Mesendoderm (in vitro differentiated cells): ENCODE results near the gene LRCH1.

Experiments
- DNase-seq: peaks from one replicate; pipeline ENCODE4 v3.0.0; 2013
- H2AK5ac ChIP-seq: 2 replicates; pipeline ENCODE4 v1.6.1; 2013; ENCODE audit warnings: low read length, inconsistent platforms
- H2BK120ac ChIP-seq: 2 replicates; pipeline ENCODE4 v1.6.1; 2013; ENCODE audit warnings: low read depth, mild to moderate bottlenecking, low read length, moderate library complexity, mixed read lengths
- H2BK15ac ChIP-seq: replicated peaks from 2 replicates; pipeline ENCODE4 v1.6.1; 2013; ENCODE audit warnings: low read depth, mild to moderate bottlenecking, moderate library complexity
- H2BK5ac ChIP-seq: 2 replicates; pipeline ENCODE4 v1.6.1; 2013; ENCODE audit warnings: low read length, inconsistent platforms
- H3K18ac ChIP-seq: 2 replicates; pipeline ENCODE4 v1.6.1; 2013; ENCODE audit warnings: mild to moderate bottlenecking, low read length, mixed read lengths
- H3K23ac ChIP-seq: one replicate; pipeline ENCODE4 v1.6.1; 2013; ENCODE audit warnings: low read length
- H3K27ac ChIP-seq: 2 replicates; pipeline ENCODE4 v1.5.1; 2013; ENCODE audit warnings: low read depth, mild to moderate bottlenecking, inconsistent platforms, low read length, moderate library complexity
- H3K27me3 ChIP-seq: 2 replicates; pipeline ENCODE4 v1.6.1; 2013; ENCODE audit warnings: low read length, control low read depth, mild to moderate bottlenecking, inconsistent platforms; ENCODE audit not compliant: insufficient read depth, poor library complexity
- H3K36me3 ChIP-seq: 2 replicates; pipeline ENCODE4 v1.6.1; 2013; ENCODE audit warnings: low read length, inconsistent platforms; ENCODE audit not compliant: control insufficient read depth, insufficient read depth
- H3K4ac ChIP-seq: one replicate; pipeline ENCODE4 v1.6.1; 2013; ENCODE audit warnings: low read depth, mild to moderate bottlenecking, low read length, moderate library complexity
- H3K4me1 ChIP-seq: 2 replicates; pipeline ENCODE4 v1.6.1; 2013; ENCODE audit warnings: low read depth, low read length, inconsistent platforms; ENCODE audit not compliant: control insufficient read depth
- H3K4me2 ChIP-seq: 2 replicates; pipeline ENCODE4 v1.6.1; 2013; ENCODE audit warnings: low read length
- H3K4me3 ChIP-seq: 2 replicates; pipeline ENCODE4 v1.5.1; 2013; ENCODE audit warnings: mild to moderate bottlenecking, low read length
- H3K56ac ChIP-seq: one replicate; pipeline ENCODE4 v1.6.1; 2013; ENCODE audit warnings: low read length
- H3K79me1 ChIP-seq: 2 replicates; pipeline ENCODE4 v1.6.1; 2013; ENCODE audit warnings: low read length, inconsistent platforms
- H3K79me2 ChIP-seq: 2 replicates; pipeline ENCODE4 v1.6.1; 2013; ENCODE audit warnings: mild to moderate bottlenecking, low read length; ENCODE audit not compliant: control insufficient read depth, insufficient read depth
- H3K9ac ChIP-seq: 2 replicates; pipeline ENCODE4 v1.6.1; 2013; ENCODE audit warnings: low read length, inconsistent platforms
- H4K5ac ChIP-seq: one replicate; pipeline ENCODE4 v1.6.1; 2013; ENCODE audit warnings: low read length
- H4K8ac ChIP-seq: one replicate; pipeline ENCODE4 v1.6.1; 2013; ENCODE audit warnings: low read depth, mild to moderate bottlenecking, control low read depth, low read length, moderate library complexity
- WGBS: extraction: QIAGEN DNeasy Blood & Tissue Kit; methylation state at CpG from one replicate; pipeline ENCODE4 v1.1.7; 2013; ENCODE audit warnings: low lambda C conversion rate, missing lambda C conversion rate; ENCODE audit not compliant: insufficient coverage; ENCODE audit errors: extremely low coverage; 5-methylcytosine and 5-hydroxymethylcytosine counted together

Gene LRCH1

GRCh38 chr13:46595136-46595884 is 42.3 kb downstream of the LRCH1 start:
- no peak overlapping the region for H3K23ac ChIP-seq
- no CpG with 5 or more reads among the region's 6 CpGs for WGBS
- no peak overlapping the region for H3K27ac ChIP-seq
- no peak overlapping the region for H4K8ac ChIP-seq
- H3K9ac ChIP-seq = no peak overlapping the region
- H3K27me3 ChIP-seq = no peaks in the 10 kb centered on the region
- H3K4me3 ChIP-seq = no peak overlapping the region
- H3K4ac ChIP-seq = no peak overlapping the region
- no peak overlapping the region for H3K56ac ChIP-seq
- no peak overlapping the region for H3K18ac ChIP-seq
- no peaks in the 10 kb centered on the region for H3K36me3 ChIP-seq
- DNase-seq = no peak
- no peak overlapping the region for H2BK5ac ChIP-seq
- H2BK120ac ChIP-seq = no peak overlapping the region
- no peaks in the 10 kb centered on the region for H3K4me1 ChIP-seq
- peaks cover 8% of the 10 kb centered on the region for H3K79me1 ChIP-seq
- no peak overlapping the region for H3K4me2 ChIP-seq
- H4K5ac ChIP-seq = no peak overlapping the region
- H2AK5ac ChIP-seq = no peak overlapping the region
- H3K79me2 ChIP-seq = peaks cover 11% of the 10 kb centered on the region
- no peak overlapping the region for H2BK15ac ChIP-seq

GRCh38 chr13:46595885-46596275 is 42.9 kb downstream of the LRCH1 start:
- H3K27ac ChIP-seq = no peak overlapping the region
- no peak overlapping the region for H2BK120ac ChIP-seq
- H3K4me3 ChIP-seq = no peak overlapping the region
- no peak overlapping the region for H3K4ac ChIP-seq
- no peak overlapping the region for H2AK5ac ChIP-seq
- H3K79me1 ChIP-seq = peaks cover 8% of the 10 kb centered on the region
- no peak overlapping the region for H2BK5ac ChIP-seq
- H3K4me1 ChIP-seq = no peaks in the 10 kb centered on the region
- no peak for DNase-seq
- no CpG with 5 or more reads among the region's 1 CpG for whole genome bisulfite sequencing
- no peak overlapping the region for H3K56ac ChIP-seq
- no peak overlapping the region for H3K18ac ChIP-seq
- H3K79me2 ChIP-seq = peaks cover 11% of the 10 kb centered on the region
- no peak overlapping the region for H3K23ac ChIP-seq
- no peaks in the 10 kb centered on the region for H3K36me3 ChIP-seq
- no peaks in the 10 kb centered on the region for H3K27me3 ChIP-seq
- no peak overlapping the region for H3K4me2 ChIP-seq
- no peak overlapping the region for H4K8ac ChIP-seq
- no peak overlapping the region for H2BK15ac ChIP-seq
- no peak overlapping the region for H3K9ac ChIP-seq
- no peak overlapping the region for H4K5ac ChIP-seq

GRCh38 chr13:46596466-46596865 is 43.5 kb downstream of the LRCH1 start:
- H3K4ac ChIP-seq = no peak overlapping the region
- H3K79me1 ChIP-seq = peaks cover 8% of the 10 kb centered on the region
- no peak overlapping the region for H3K18ac ChIP-seq
- no peak overlapping the region for H4K8ac ChIP-seq
- no peak for DNase-seq
- H3K9ac ChIP-seq = no peak overlapping the region
- no peak overlapping the region for H3K4me3 ChIP-seq
- no peak overlapping the region for H3K23ac ChIP-seq
- no peak overlapping the region for H3K4me2 ChIP-seq
- H3K56ac ChIP-seq = no peak overlapping the region
- H4K5ac ChIP-seq = no peak overlapping the region
- H3K27ac ChIP-seq = no peak overlapping the region
- WGBS = no CpG with 5 or more reads among the region's 6 CpGs
- peaks cover 11% of the 10 kb centered on the region for H3K79me2 ChIP-seq
- H3K4me1 ChIP-seq = no peaks in the 10 kb centered on the region
- H2BK120ac ChIP-seq = no peak overlapping the region
- no peak overlapping the region for H2AK5ac ChIP-seq
- no peaks in the 10 kb centered on the region for H3K27me3 ChIP-seq
- H2BK5ac ChIP-seq = no peak overlapping the region
- no peak overlapping the region for H2BK15ac ChIP-seq
- no peaks in the 10 kb centered on the region for H3K36me3 ChIP-seq

DNA sequence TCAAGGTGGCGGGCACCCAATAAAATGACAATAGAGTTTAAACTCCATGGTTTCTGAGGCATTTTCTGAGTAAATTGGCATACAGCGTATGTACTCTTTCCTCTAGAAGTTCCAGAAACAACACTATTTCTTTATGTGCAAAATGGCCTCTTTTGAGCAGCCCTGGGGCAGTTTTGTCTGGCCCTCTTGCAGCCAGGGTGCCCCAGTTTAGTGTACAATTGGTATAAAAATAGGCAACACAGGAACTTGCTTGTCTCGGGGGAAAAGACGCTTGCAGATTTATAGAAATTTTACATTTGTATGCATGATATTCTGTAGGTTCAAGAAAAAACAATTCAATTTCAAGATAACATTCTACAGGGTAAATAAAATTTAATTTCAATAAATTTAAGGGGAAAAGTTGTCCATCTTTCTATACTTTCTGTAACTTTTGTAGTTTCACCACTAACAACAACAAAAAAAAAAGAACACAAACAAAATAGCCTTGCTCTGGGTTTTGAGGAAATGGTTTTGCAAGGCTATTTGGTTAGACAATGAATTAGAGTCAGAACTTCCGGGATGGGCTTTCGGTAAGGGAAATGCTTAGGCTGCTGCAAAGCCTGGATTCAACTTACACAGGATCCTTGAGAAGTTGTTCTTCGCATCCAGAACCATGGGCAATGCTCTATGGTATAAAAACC is 45.3 kb downstream of the LRCH1 start:
- no peak for DNase-seq

GRCh38 chr13:46598820-46599180 is 45.8 kb downstream of the LRCH1 start:
- H2AK5ac ChIP-seq = no peak overlapping the region
- peaks cover 6% of the 10 kb centered on the region for H3K79me2 ChIP-seq
- no peak overlapping the region for H2BK15ac ChIP-seq
- H2BK120ac ChIP-seq = no peak overlapping the region
- no peak overlapping the region for H3K9ac ChIP-seq
- H3K18ac ChIP-seq = no peak overlapping the region
- H3K4me1 ChIP-seq = peaks cover 2% of the 10 kb centered on the region
- H3K27me3 ChIP-seq = no peaks in the 10 kb centered on the region
- no peaks in the 10 kb centered on the region for H3K36me3 ChIP-seq
- no peak overlapping the region for H2BK5ac ChIP-seq
- no peak overlapping the region for H3K27ac ChIP-seq
- no peak overlapping the region for H3K23ac ChIP-seq
- no peak overlapping the region for H3K4ac ChIP-seq
- peaks cover 12% of the 10 kb centered on the region for H3K79me1 ChIP-seq
- H4K8ac ChIP-seq = no peak overlapping the region
- DNase-seq = no peak
- no peak overlapping the region for H3K4me3 ChIP-seq
- no peak overlapping the region for H4K5ac ChIP-seq
- no CpG with 5 or more reads among the region's 2 CpGs for WGBS
- no peak overlapping the region for H3K56ac ChIP-seq
- H3K4me2 ChIP-seq = no peak overlapping the region

More for the DNA sequence above, 45.3 kb downstream of the LRCH1 start:
- no peak overlapping the region for H4K8ac ChIP-seq
- no peak overlapping the region for H3K9ac ChIP-seq
- H3K79me2 ChIP-seq = peaks cover 7% of the 10 kb centered on the region
- H3K36me3 ChIP-seq = no peaks in the 10 kb centered on the region
- no peak overlapping the region for H2BK120ac ChIP-seq
- WGBS = no CpG with 5 or more reads among the region's 7 CpGs
- H2BK5ac ChIP-seq = no peak overlapping the region
- H3K27ac ChIP-seq = no peak overlapping the region
- peaks cover 2% of the 10 kb centered on the region for H3K4me1 ChIP-seq
- H3K4ac ChIP-seq = no peak overlapping the region
- H4K5ac ChIP-seq = no peak overlapping the region
- no peak overlapping the region for H2BK15ac ChIP-seq
- H3K27me3 ChIP-seq = no peaks in the 10 kb centered on the region
- H3K18ac ChIP-seq = no peak overlapping the region
- H2AK5ac ChIP-seq = no peak overlapping the region
- no peak overlapping the region for H3K56ac ChIP-seq
- H3K79me1 ChIP-seq = peaks cover 14% of the 10 kb centered on the region
- H3K23ac ChIP-seq = no peak overlapping the region
- no peak overlapping the region for H3K4me3 ChIP-seq
- no peak overlapping the region for H3K4me2 ChIP-seq
